ENCODE measurements around the gene MT1X. TPM values are rescaled to one million over a fixed set of nuclear protein-coding genes. Genes with fewer than 3 reads are reported as not detected.

Gene MT1X
- 14.5 TPM for total RNA-seq

DNA sequence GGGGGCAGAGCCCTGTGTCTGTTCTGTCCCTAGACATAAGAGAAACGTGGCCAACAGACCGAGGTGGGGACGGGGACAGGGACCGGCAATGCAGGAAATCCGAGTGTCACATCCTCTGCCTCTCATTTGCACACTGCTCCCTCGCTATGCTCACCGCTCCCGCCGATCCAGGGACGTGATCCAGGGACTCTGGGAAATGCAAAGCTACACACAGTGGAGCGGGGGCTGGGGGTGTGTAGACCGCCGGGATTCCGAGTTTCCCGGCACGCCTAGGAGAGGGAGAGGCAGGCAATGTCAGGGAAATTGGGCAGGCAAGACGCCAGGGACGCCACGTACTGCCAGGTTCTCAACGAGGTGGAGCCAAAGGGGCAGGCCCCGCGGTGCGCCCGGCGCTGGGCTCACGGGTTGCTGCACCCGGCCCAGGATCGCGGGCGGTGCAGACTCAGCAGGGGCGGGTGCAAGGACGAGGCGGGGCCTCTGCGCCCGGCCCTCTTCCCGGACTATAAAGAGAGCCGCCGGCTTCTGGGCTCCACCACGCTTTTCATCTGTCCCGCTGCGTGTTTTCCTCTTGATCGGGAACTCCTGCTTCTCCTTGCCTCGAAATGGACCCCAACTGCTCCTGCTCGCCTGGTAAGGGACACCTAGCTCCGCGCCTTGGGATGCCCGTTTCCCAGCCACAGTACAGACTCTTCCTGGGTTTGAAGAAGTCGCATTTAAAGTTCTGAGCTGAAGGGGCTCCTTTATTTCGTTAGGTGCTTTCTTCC lies at the start of gene MT1X:
TSS of gene MT1X (plus strand) at position 532 of the 764 bp plus-strand sequence. CDS start at position 603, 71 bp downstream.
- DNase-seq, result peak; percentile 89

DNA sequence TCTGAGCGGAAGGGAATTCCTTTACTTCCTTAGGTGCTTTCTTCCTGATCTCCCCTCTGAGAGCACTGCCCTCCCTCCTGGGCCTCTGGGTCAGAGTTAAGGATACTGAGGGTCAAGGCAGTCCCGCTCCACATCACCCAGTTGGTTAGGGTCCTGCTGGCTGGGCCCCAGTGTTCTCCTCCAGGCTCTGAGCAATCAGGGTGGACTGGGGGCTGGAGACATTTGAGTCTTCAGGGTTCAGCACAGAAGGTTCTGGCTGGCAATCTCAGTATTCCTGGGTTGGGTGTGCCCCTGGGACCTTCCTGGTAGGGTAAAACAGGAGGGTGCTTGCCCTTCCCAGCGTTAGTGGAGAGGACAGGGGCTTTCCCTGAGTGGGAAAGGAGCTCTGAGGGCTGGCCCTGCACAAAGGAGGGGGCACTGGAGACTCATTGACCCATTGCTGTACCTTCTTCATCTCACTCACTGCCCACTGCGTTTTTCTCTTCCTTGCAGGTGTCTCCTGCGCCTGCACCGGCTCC lies 49.4 kb upstream of the MT1X start:
- DNase-seq, result no peak

DNA sequence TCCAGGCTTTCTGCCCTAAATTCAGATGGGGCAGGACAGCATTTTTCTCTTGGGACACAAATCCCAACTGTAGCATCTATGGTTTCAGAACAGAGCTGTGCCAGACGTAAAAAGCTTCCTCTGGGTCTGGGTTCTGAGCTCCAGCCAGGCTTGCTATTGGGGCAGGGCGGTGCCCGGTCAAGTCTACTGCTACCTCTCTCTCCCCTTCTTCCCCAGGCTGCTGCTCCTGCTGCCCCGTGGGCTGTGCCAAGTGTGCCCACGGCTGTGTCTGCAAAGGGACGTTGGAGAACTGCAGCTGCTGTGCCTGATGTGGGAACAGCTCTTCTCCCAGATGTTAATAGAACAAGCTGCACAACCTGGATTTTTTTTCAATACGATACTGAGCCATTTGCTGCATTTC lies 48.7 kb upstream of the MT1X start:
- no peak for DNase-seq

DNA sequence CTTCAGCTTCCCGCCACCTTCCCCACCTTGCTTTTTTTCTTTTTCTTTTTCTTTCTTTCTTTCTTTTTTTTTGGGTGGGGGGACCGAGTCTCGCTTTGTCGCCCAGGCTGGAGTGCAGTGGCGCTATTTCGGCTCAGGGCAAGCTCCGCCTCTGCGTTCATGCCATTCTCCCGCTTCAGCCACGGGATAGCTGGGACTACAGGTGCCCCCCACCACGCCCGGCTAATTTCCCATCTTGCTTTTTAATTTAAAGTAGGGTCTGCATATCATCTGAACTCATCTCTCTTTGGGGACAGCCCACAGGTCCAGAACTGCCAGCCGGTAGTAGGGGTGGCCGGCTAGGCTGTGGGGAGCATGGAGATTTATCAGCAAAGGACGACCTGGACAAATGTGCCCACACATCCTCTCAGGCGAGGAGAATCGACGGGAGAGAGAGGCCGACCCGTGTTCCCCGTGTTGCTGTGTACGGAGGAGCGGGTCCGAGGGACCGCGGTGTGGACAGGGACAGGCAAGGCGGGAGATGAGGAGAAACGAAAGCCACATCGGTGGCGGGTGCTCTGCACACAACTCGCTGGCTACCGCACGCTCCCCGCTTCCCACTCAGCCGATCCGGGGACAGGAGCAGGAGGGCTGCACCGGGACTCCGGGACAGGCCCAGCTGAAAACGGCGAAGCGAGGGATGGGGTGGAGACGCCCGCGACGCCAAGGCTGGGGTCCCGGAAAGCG lies 47.4 kb upstream of the MT1X start:
- DNase-seq, result no peak

DNA sequence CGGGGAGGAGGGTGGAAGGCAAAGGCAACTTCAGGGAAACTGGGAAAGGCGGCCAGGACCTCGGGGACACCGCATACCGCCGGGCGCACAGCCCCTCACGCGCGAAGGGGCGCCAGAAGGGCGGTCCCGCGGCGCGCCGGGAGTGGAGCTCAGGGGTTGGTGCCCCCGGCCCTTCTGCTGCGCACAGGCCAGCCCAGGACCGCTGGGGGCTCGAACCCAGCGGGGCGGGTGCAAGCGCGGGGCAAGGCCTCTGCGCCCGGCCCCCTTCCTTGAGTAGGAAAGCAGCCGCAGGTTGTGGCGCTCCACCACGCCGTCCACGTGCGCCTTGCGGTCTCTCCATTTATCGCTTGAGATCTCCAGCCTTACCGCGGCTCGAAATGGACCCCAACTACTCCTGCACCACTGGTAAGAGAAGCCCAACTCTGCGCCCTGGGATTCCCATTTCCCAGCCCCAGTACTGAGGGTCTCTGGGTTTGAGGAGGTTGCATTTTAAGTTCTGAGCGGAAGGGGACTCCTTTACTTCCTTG lies 46.8 kb upstream of the MT1X start:
- no peak for DNase-seq

DNA sequence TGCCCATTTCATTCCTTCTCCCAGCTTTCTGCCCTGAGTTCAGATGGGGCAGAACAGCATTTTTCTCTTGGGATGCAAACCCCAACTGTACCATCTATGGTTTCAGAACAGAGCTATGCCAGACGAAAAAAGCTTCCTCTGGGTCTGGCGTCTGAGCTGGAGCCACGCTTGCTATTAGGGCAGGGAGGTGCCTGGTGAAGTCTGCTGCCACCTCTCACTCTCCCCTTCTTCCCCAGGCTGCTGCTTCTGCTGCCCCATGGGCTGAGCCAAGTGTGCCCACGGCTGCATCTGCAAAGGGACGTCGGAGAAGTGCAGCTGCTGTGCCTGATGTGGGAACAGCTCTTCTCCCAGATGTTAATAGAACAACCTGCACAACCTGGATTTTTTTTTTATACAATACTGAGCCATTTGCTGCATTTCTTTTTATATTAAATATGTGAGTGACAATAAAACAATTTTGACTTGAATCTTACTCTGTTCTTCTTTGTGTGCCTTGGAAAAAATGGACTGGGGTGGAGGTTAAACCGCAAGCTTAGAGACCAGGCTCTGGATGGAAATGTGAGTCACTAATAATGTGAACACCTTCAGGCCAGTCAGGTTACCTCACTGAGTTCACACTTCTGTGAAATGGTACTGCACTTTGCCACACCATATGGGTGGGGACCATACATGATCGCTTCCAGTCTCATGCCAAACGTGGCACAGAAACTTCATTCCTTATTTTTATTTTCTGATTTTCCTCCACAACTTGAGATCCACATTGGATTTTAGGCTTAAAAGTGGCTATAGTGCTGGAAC lies 45.5 kb upstream of the MT1X start:
- no peak for DNase-seq

DNA sequence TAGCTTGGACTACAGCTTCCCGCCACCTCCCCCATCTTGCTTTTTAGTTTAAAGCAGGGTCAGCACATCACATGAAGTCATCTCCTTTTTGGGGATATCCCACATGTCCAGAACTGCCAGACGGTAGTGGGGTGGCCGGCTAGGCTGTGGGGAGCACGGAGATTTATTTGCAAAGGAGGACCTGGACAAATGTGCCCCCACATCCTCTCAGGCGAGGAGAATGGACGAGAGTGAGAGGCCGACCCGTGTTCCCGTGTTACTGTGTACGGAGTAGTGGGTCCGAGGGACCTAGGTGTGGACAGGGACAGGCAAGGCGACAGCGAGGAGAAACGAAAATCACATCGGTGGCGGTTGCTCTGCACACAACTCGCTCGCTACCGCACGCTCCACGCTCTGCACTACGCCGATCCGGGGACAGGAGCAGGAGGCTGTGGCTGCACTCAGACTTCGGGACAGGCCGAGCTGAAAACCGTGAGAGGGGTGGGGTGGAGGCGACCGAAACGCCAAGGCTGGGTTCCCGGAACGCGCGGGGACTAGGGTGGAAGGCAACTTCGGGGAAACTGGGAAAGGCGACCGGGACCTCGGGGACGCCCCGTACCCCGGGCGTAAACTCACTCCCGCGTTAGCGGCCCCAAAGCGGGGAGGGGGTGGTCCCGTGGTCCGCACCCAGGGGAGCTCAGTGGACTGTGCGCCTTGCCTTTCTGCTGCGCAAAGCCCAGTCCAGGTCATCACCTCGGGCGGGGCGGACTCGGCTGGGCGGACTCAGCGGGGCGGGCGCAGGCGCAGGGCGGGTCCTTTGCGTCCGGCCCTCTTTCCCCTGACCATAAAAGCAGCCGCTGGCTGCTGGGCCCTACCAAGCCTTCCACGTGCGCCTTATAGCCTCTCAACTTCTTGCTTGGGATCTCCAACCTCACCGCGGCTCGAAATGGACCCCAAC lies 44.2 kb upstream of the MT1X start, which contains the start of gene MT1A:
TSS of gene MT1A (plus strand) at position 853 of the 937 bp plus-strand sequence. CDS start at position 926, 73 bp downstream.
- peak; percentile 41 for DNase-seq

DNA sequence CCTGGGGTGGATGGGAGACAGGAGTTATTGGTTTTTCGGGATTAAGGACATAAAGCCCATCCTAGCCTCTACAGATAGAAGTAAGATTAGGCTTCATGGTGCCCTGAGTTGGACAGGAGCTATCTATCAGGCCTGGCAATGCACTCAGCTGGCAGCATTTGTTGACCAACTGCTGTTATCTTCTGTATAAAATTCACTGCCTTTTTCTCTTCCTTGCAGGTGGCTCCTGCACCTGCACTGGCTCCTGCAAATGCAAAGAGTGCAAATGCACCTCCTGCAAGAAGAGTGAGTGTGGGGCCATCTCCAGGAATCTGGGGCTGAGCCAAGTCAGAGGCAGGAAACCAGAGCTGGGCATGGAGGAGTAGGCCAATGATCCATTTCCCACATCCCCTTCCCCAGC lies 43.2 kb upstream of the MT1X start:
- DNase-seq, result no peak

DNA sequence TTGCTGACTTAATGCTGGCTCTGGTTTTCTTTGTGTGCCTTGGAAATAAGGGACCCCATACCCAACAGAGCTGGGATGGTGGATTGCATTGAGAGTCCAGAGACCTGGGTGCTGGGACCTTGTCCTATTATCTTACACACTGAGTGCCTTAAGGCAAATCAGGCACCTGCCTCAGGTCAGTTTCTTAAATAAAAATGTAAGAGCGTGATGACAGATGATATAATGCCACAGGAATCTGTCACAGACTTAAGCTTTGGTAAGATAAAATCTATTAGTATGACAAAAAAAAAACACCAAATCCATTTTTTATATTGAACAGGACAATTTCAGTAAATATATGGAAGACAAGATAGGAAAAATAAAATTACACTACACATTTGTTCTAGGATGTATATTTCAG lies 42.2 kb upstream of the MT1X start:
- no peak for DNase-seq

DNA sequence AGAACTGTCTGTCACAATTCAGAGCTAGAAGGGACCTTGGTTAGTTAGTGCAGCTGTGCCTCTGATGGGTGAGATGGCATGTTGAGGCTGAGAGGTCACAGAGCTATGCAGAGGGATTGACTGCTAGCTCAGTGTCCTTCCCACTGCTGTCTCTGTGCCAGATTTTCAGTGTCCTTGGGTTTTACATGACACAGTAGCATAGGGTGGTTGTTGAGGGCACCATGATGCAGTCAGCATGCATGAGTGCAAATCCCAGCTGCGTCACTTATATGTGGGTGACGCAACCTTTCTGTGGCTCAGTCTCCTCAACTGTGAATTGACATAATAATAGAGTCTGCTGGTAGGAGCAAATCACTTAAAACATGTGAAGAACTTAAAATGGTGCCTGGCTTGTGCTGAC lies 41.1 kb upstream of the MT1X start:
- DNase-seq, result no peak

DNA sequence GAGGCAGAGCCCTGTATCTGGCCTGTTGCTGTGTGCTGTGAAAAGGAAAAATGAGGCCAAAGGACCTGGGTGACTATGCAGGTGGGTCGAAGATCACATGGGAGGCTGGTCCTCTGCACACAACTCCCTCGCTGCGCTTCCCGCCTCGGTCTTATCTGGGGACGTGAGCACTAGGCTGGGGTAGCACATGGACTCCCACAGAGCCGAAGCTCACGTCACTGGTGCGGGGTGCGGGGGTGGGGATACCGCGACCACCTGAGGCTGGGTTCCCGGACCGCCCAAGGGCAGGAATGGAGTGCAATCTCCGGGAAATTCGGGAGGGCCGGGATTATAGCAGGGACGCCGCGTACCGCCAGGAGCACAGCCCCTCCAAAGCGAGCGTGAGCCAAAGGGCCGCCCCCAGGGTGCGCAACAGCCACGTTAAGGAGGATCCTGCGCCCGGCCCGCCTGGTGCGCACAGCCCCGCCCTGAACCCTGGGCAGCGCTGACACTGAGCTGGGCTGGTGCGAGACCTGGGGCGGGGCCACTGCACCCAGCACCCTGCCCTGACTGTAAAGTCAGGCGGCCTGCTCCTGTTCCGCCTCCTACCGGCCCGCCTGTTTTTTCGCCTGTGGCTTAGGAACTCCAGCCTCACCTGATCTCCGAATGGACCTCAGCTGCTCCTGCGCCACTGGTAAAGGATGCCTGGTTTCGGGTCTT lies 39.0 kb upstream of the MT1X start:
- DNase-seq, result no peak

DNA sequence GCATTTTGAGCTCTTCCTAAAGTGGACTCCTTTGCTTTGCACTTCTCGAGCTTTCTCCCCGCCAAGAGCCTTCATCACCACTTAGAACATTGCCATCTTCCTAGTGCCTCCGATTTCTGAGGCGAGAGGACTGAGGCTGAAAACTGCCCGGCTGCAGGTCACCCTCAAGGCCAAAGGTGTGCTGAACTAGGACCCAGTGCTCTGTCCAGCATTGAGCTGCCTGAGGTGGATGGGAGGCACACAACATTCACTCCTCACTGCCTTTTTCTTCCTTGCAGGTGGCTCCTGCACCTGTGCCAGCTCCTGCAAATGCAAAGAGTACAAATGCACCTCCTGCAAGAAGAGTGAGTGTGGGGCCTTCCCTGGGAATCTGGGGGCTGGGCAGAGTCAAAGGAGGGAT lies 38.4 kb upstream of the MT1X start:
- no peak for DNase-seq

DNA sequence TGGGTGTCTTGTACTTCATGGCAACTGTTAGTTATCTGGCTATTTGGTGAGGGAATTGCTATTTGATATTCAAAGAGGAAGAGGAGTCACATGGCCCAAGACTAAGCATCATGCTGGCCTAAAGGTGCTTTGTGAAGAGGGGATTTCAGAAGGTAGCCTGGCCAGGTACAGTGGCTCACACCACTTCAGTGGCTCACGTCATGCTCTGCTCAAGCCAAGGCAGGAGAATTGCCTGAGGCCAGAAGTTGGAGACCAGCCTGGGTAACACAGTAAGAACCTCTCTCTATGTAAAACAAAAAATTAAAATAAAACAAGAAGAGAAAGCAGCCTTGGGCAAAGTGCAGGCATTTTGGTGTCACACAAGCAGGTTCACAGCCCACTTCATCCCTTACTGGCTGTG lies 37.0 kb upstream of the MT1X start:
- DNase-seq, result no peak

DNA sequence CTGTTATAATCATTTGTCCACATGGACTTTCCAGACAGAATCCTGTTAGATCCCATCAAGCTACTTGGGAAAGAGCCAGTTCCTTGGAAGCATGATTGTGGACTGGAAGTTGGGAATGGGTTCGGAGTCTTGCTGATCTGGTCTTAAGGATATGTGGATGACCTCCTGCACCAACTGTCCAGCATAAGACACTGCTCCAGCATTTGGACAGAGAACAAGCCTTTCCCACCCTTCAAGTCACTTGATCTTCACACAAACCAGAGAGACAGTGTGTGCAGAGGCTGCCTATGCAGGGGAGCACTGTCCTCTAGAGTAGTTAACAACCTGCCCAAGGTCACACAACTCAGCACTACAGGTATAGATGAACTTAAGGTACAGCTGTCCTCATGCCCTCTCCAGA lies 36.4 kb upstream of the MT1X start:
- no peak for DNase-seq

DNA sequence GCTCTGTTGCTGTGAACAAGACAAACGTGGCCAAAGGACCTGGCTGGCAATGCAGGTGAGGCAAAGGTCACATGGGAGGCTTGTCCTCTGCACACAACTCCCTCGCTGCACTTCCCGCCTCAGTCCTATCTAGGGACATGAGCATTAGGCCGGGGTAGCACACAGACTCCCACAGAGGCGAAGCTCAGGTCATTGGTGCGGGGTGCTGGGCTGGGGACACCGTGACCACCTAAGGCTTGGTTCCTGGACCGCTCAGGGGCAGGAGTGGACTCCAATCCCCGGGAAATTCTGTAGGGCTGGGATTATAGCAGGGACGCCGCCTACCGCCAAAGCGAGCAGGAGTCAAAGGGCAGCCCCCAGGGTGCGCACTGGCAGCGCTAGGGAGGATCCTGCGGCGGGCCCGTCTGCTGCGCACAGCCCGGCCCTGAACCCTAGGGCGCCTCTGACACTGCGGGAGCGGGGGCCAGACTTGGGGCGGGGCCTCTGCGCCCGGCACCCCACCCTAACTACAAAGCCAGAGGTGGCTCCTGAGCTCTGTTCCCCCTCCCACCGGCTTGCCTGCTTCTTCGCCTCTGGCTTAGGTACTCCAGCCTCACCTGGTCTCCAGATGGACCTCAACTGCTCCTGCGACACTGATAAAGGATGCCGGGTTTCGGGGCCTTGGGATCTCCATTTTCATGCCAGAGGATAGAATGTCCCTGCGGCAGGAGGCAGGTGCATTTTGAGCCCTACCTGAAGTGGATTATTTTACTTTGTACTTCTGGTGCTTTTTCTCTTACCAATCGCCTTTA lies 34.4 kb upstream of the MT1X start:
- no peak for DNase-seq

DNA sequence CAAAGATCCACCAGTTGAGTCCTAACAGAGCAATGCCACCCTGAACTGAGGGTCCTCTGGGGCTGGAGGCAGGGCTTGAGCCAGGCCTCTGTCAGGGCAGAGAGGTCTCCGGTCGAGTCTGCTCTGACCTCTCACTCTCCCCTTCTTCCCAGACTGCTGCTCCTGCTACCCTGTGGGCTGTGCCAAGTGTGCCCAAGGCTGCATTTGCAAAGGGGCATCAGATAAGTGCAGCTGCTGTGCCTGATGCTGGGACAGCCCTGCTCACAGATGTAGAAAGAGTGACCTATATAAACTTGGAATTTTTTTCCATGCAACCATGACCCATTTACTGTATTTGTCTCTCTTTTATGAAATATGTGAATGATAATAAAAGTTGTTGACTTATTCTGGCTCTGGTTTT lies 33.0 kb upstream of the MT1X start:
- DNase-seq, result no peak

DNA sequence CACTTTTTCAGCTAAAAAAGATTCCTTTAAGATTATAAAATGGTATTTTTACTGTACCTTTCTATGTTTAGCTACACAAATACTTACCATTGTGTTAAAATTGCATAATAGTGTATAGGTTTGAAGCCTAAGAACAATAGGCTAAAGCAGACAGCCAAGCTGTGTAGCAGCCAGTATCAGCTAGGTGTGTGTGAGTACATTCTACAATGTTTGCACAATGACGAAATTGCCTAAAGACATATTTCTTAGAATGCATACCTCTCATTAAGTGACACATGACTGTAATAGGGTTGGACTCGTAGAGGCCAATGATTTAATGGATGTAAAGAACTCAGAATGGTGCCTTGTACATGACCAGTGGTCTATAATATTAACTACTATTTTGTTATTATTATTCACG lies 32.5 kb upstream of the MT1X start:
- DNase-seq, result no peak

DNA sequence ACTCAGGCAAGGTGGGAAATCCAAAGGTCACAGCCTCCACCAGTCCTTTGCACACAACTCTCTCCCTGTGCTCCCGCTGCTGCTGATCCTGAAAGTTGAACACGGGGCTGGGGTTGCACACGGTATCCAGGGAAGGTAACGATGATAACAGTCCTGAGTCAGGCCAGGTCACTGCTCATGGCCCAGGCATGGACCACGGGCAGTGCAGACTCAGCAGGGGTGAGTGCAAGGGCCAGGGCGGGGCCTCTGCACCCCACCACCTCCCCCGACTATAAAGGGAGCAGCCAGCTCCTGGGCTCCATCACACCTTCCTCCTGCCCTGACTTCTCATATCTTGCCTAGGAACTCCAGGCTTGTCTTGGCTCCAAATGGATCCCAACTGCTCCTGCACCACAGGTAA lies 30.7 kb upstream of the MT1X start, which contains the start of gene MT1B:
TSS of gene MT1B (plus strand) at position 301 of the 400 bp plus-strand sequence. CDS start at position 369, 68 bp downstream.
- no peak for DNase-seq

DNA sequence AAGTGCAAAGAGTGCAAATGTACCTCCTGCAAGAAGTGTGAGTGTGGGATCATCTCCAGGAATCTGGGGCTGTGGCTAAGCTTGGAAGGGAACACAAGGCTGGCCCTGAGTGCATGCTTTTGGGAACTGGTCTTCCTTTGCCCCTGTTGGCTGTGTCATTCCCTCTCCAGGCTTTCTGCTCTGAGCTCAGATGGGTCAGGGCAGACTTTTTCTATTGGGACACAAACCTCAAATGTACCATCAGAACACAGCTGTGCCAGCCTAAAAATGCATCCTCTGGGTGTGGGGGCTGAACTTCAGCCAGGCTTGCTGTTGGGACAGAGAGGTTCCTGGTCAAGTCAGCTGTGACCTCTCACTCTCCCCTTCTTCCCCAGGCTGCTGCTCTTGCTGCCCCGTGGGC lies 29.7 kb upstream of the MT1X start:
- DNase-seq, result no peak

DNA sequence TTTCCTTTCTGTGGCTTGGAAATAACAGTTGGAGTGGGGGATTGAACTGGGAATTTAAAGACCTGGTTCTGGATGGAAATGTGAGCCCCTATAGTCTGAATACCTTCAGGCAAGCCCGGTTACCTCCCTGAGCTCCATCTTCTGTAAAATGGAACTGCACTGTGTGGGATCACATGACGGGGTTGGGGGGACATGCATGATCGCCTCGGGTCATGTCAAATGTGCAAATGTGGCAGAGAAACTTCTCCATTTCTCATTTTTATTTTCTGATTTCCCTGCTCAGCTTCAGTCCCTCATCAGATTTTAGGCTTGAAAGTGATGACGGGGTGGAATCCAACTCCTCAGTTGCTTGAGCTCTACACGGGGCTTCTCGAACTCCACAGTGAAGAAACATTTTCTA lies 29.1 kb upstream of the MT1X start:
- DNase-seq, result no peak

All from occipital lobe (tissue), 2 donors.